ENCODE data around the gene TFAM.
"Not testable (repeated sequence)": the region's sequence is repeated elsewhere in the genome, so short reads cannot be mapped to it uniquely, and the experiment has no call there.

TFAM gene

GRCh38 chr10:58412502-58412961 is 27.3 kb downstream of the TFAM start:
- Histone ChIP-seq H4K20me1 (ENCODE audit: low read depth, low read length) (no peaks in the 10 kb centered on the region), H3K27me3 (ENCODE audit: low read length) (no peaks in the 10 kb centered on the region), H3K9ac (ENCODE audit: low read length) (no peak overlapping the region), H3F3A (ENCODE audit: insufficient read depth) (no peaks in the 10 kb centered on the region), H2AFZ (ENCODE audit: low read depth, low read length, severe bottlenecking) (no peak overlapping the region), H3K9me2 (replicated peaks; ENCODE audit: insufficient read depth, low read length) (no peaks in the 10 kb centered on the region), H3K9me3 (ENCODE audit: insufficient read depth, low read length) (no peaks in the 10 kb centered on the region), H3K36me3 (ENCODE audit: low read length) (no peaks in the 10 kb centered on the region), H3K4me2 (ENCODE audit: low read depth, low read length, poor library complexity, severe bottlenecking) (no peak overlapping the region), H3K4me3 (ENCODE audit: insufficient read depth, low read length, poor library complexity, severe bottlenecking) (no peak overlapping the region), H3K79me2 (ENCODE audit: insufficient read depth, low read length) (no peaks in the 10 kb centered on the region), H3K27ac (ENCODE audit: low read depth, low read length) (no peak overlapping the region)
- TF ChIP-seq CTCF (IDR thresholded peaks at IDR 0.05; ENCODE audit: insufficient read depth, low read length, poor library complexity, severe bottlenecking) (no peak), EZH2phosphoT487 (conservative IDR thresholded peaks at IDR 0.05; ENCODE audit: low read length) (no peak)

DNA sequence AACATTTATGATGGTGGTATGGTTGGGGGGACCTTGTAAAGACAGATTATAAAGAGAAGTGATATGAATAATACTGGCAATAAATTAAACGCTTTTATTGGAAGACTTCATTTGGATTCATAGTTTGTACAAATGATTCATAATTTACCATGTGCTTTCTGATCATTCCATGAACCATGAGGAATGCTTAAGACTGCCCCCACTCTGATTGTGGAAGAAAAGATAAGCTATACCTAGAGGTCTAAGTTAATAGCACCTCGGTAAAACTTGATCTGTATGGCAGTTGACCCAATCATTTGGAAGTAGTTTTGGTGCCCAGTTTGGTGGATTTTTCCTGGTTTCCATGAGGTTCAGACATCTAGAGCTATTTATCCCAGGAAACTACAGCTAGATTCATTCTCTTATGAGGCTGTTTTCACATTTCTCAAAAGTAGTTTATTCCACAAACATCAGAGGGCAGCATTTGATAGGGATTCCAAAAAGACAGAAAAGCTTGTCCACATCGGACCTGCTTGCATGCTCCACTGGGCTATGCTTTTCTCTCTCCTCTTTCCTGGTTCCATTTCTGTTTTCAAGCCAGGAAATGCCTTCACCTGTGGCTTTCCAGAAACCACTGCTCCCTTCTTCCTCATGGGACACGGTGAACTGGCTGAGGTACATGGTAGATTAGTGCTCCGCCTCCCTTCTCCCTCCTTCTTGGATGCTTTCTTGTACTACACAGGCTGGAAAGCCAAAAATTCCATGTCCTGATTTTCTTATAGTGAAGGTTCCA is 29.2 kb downstream of the TFAM start:
- Histone ChIP-seq H3K4me3 (ENCODE audit: insufficient read depth, low read length, poor library complexity, severe bottlenecking) (no peak overlapping the region), H3K4me2 (ENCODE audit: low read depth, low read length, poor library complexity, severe bottlenecking) (no peak overlapping the region), H3K9me2 (replicated peaks; ENCODE audit: insufficient read depth, low read length) (no peaks in the 10 kb centered on the region), H4K20me1 (ENCODE audit: low read depth, low read length) (no peaks in the 10 kb centered on the region), H3K9me3 (ENCODE audit: insufficient read depth, low read length) (no peaks in the 10 kb centered on the region), H3K27ac (ENCODE audit: low read depth, low read length) (no peak overlapping the region), H3K9ac (ENCODE audit: low read length) (no peak overlapping the region), H2AFZ (ENCODE audit: low read depth, low read length, severe bottlenecking) (no peak overlapping the region), H3K79me2 (ENCODE audit: insufficient read depth, low read length) (no peaks in the 10 kb centered on the region), H3K27me3 (ENCODE audit: low read length) (no peaks in the 10 kb centered on the region), H3K36me3 (ENCODE audit: low read length) (no peaks in the 10 kb centered on the region), H3F3A (ENCODE audit: insufficient read depth) (no peaks in the 10 kb centered on the region)
- TF ChIP-seq CTCF (IDR thresholded peaks at IDR 0.05; ENCODE audit: insufficient read depth, low read length, poor library complexity, severe bottlenecking), result no peak
- no peak for TF ChIP-seq EZH2phosphoT487 (conservative IDR thresholded peaks at IDR 0.05; ENCODE audit: low read length)

DNA sequence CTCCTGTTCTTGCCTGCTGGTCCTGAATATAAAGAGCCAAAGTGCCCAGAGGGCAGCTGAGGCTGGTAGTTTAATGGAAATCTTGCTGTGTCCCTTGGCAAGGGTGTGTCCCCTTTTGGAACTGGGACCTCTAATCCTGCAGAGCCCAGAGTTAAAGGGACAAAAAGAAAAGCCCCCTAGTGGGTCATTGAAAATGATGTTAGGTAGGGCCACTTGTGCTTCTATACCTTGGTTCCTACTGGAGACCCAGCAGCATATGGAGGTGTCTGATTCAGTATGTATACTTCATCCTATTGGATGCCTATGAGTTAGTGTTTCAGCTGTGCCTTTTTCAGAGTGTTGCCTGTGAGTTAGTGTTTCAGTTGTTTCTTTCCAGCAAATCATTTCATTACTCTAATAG is 30.5 kb downstream of the TFAM start:
- Histone ChIP-seq H3K27ac (ENCODE audit: low read depth, low read length) (no peak overlapping the region), H3K9me3 (ENCODE audit: insufficient read depth, low read length) (no peaks in the 10 kb centered on the region), H4K20me1 (ENCODE audit: low read depth, low read length) (no peaks in the 10 kb centered on the region), H3K27me3 (ENCODE audit: low read length) (no peaks in the 10 kb centered on the region), H3K4me3 (ENCODE audit: insufficient read depth, low read length, poor library complexity, severe bottlenecking) (no peak overlapping the region), H3K36me3 (ENCODE audit: low read length) (no peaks in the 10 kb centered on the region), H3F3A (ENCODE audit: insufficient read depth) (no peaks in the 10 kb centered on the region), H3K79me2 (ENCODE audit: insufficient read depth, low read length) (no peaks in the 10 kb centered on the region), H3K4me2 (ENCODE audit: low read depth, low read length, poor library complexity, severe bottlenecking) (no peak overlapping the region), H3K9me2 (replicated peaks; ENCODE audit: insufficient read depth, low read length) (no peaks in the 10 kb centered on the region), H2AFZ (ENCODE audit: low read depth, low read length, severe bottlenecking) (no peak overlapping the region), H3K9ac (ENCODE audit: low read length) (no peak overlapping the region)
- no peak for TF ChIP-seq CTCF (IDR thresholded peaks at IDR 0.05; ENCODE audit: insufficient read depth, low read length, poor library complexity, severe bottlenecking)
- no peak for TF ChIP-seq EZH2phosphoT487 (conservative IDR thresholded peaks at IDR 0.05; ENCODE audit: low read length)

GRCh38 chr10:58417902-58418301 is 32.7 kb downstream of the TFAM start:
- not testable (repeated sequence) for H4K20me1 ChIP-seq (ENCODE audit: low read depth, low read length); H3K36me3 ChIP-seq (ENCODE audit: low read length); H3K9me2 ChIP-seq (replicated peaks; ENCODE audit: insufficient read depth, low read length); H3K4me3 ChIP-seq (ENCODE audit: insufficient read depth, low read length, poor library complexity, severe bottlenecking); H3K27me3 ChIP-seq (ENCODE audit: low read length); H3K4me2 ChIP-seq (ENCODE audit: low read depth, low read length, poor library complexity, severe bottlenecking); H3K9me3 ChIP-seq (ENCODE audit: insufficient read depth, low read length); H3K79me2 ChIP-seq (ENCODE audit: insufficient read depth, low read length); H3K27ac ChIP-seq (ENCODE audit: low read depth, low read length); H3F3A ChIP-seq (ENCODE audit: insufficient read depth); H2AFZ ChIP-seq (ENCODE audit: low read depth, low read length, severe bottlenecking); H3K9ac ChIP-seq (ENCODE audit: low read length)
